ENCODE measurements around the gene ABTB2.
"Not testable (repeated sequence)": the region's sequence is repeated elsewhere in the genome, so short reads cannot be mapped to it uniquely, and the experiment has no call there.

Gene ABTB2

GRCh38 chr11:34232807-34233206 lies 125.0 kb downstream of the ABTB2 start:
- DNase-seq: no peak

- DNase-seq: no peak
Observed at GRCh38 chr11:34226210-34226609, 131.6 kb downstream of the ABTB2 start.

- no peak for DNase-seq
Observed at GRCh38 chr11:34225091-34225490, 132.7 kb downstream of the ABTB2 start.

GRCh38 chr11:34224434-34224966 lies 133.3 kb downstream of the ABTB2 start:
- no peak for DNase-seq

DNA sequence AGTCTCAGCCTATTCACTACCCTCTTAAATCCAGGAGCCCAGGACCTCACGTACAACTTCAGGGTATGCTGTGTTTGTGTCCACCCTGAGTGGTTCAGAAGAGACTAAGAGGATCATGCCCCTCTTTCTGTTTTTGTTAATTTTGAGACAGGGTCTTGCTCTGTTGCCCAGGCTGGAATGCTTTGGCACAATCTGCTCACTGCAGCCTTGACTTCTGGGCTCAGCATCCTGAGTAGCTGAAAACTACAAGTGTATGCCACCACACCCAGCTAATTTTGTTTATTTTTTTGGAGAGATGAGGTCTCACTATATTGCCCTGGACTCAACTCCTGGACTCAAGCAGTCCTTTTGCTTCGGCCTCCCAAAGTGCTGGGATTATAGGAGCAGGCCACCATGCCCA lies 133.9 kb downstream of the ABTB2 start:
- no peak for DNase-seq

- DNase-seq: no peak
Observed at GRCh38 chr11:34223021-34223813, 134.6 kb downstream of the ABTB2 start.

DNA sequence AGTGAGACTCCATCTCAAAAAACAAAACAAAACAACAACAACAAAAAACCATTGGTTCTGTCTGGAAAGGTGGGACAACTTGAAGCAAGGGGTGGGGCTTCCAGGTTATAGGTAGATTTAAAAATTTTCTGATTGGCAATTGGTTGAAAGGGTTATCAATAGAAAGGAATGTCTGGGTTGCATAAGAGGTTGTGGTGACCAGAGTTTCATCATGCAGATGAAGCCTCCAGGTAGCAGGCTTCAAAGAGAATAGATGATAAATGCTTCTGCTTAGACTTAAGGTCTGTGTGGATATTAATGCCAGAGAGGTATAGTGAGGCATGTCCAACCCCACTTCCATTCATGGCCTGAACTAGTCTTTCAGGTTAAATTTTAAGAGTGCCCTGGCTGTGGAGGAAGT lies 135.8 kb downstream of the ABTB2 start:
- no peak for DNase-seq

- DNase-seq: no peak
Observed at GRCh38 chr11:34219941-34220370, 137.9 kb downstream of the ABTB2 start.

DNA sequence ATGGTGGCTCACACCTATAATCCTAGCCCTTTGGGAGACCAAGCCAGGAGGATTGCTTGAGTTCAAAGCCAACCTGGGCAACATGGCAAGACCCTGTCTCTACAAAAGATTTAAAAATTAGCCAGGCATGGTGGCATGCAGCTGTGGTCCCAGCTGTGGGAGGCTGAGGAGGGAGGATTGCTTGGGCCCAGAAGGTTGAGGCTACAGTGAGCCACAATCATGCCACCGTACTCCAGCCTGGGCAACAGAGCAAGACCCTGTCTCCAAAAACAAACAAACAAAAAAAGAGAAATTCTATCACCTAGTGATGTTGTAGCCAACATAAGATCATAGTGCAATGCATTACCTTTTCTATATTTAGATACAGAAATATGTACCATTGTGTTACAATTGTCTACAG lies 138.5 kb downstream of the ABTB2 start:
- DNase-seq: no peak

- DNase-seq: not testable (repeated sequence)
Observed at GRCh38 chr11:34218756-34219155, 139.1 kb downstream of the ABTB2 start.

GRCh38 chr11:34218067-34218466 lies 139.7 kb downstream of the ABTB2 start:
- DNase-seq: no peak

- no peak for DNase-seq
Observed at GRCh38 chr11:34216706-34217105, 141.1 kb downstream of the ABTB2 start.

DNA sequence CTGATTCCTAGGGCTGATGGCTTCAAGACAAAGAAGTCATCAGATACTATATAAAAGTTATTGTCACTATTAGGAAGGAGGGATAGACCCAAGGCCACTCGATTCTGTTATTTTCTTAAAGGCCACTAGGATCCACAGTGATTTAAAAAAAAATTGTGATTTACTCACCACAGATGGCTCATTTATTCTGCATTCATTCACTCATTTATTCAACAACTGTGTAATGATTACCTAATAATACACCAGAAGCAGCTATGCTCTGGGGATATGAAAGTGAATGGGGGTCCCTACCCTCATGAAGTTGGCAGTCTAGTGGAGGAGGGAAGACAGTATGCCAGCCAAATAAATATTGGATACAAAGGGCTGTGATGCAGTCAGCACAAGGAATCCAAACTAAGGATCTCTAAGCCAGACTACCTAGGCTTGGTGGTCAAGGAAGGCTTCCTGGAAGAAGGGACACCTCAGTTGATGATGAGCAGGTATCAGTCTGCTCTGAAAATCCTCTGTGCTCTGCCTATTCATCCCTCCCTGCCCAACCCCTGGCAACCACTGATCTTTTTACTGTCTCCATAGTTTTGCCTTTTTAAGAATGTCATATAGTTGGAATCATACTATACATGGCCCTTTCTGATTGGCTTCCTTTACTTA lies 141.9 kb downstream of the ABTB2 start:
- DNase-seq: no peak

DNA sequence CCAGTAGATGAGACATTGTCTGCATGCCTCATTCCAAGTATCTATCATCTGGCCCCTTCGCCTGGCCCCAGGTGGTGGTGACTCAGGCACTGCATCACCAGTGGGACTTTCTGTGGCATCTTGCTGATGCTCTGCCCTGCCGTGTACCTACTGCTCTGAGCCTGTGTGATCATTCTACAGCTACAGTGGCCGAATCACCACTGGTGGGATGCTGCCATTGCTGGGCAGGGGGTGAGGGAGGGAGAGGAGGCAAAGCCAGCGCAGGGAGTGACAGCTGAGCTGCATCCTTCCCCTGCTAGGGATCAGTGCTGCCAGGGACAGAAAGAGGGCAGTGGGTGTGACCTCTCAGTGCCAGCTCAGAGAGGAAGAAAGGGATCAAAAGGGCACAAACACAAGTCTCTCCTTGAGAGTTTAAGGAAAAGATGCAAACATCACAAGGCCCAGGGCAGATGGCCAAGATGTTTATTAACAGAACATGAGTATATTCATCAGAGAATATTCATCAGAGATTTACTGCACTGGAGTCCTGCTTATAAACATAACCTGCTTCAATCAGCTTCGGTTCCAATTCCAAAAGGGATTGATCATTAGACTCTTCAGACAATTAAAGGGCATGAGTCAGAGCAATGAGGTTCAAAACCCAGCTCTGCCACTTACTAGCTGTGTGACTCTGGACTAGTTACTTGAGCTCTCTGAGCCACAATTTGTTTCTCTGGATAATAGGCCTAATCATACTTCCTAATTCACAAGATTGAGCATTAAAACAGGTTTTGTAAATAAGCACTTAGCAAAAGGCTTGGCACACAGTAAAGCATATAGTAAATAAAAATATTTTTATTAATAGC lies 142.6 kb downstream of the ABTB2 start:
- peak; percentile 83 for DNase-seq

DNA sequence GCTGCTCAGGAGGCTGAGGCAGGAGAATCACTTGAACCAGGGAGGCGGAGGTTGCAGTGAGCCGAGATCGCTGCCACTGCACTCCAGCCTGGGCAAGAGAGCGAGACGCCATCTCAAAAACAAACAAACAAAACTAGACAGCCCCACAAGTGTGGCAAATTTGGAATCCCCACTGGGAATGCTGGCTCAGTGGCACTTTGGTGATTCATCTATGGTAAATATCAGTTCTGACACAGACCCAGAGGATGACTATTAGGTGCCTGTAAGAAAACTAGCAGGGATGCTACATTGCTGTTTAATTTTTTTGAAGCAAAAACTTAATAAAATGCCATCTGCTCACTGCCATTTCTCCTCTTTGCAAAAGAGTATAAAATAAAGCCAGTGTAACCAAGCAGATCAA lies 144.4 kb downstream of the ABTB2 start:
- no peak for DNase-seq

GRCh38 chr11:34212566-34212965 lies 145.2 kb downstream of the ABTB2 start:
- no peak for DNase-seq

- no peak for DNase-seq
Observed at GRCh38 chr11:34209809-34210208, 148.0 kb downstream of the ABTB2 start.

DNA sequence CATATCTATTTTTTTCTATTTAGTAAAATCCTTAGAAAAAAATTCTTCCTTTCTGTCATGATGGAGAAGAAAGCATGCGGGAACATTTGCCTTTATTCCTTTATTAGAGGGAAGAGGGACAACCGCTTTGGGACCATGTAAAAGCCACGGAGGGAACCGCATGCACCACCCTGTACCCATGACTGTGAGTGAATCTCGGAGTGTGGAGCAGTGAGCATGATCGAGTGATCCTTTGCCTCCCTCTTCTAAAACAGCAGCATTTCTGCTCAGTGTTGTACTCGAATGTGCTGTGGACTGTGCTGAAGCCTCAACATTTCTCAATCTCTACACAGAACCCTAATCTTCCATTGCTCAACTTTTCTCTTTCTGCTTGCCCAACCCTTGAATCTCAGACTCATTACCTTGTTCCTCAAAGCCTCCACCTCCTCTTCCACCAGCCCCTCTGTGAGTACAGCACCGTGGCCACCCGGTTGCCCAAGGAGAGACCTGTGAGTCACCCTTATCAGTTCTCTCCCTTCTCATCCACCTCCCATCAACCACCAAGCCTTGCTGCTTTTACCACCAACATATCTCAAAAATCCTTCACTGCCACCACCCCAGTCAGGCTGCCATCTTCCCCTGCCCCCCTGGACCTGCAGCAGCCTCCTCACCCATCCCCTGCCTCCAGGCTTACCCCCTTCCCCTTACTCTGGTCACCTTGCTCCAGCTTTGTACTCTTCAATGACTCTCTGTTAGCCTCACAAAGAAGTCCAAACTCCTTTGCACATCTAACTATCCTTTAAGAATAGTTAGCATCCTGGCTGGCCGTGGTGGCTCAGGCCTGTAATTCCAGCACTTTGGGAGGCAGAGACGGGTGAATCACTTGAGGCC lies 149.3 kb downstream of the ABTB2 start:
- no peak for DNase-seq

- no peak for DNase-seq
Observed at GRCh38 chr11:34207487-34208180, 150.2 kb downstream of the ABTB2 start.

GRCh38 chr11:34206407-34207300 lies 151.2 kb downstream of the ABTB2 start:
- DNase-seq: no peak

Measured in stimulated activated CD4-positive, alpha-beta T cell treated with anti-CD3 and anti-CD28 coated beads, Interleukin-4, amount 100 ng/mL, for 24 hours (primary cell).